GM19372 (cell line): ENCODE results near the gene NBPF3.

ENCODE experiments used
- ATAC-seq: cut with Tn5 transposase; IDR thresholded peaks from one replicate; pipeline ENCODE4 v1.9.1; 2021; ENCODE audit warnings: mild to moderate bottlenecking, low read depth, moderate library complexity; ENCODE audit not compliant: unreplicated experiment

NBPF3 gene

GRCh38 chr1:21534146-21534545 lies 94.2 kb downstream of the NBPF3 start:
- no peak for ATAC-seq
